HPDE6-E6E7 (cell line): ENCODE measurements around the gene ENTPD2.
"Not testable (repeated sequence)": the region's sequence is repeated elsewhere in the genome, so short reads cannot be mapped to it uniquely, and the experiment has no call there.

Experiments used
- DNase-seq: peaks from one replicate; pipeline ENCODE4 v3.0.0; 2011; ENCODE audit warnings: missing footprints; ENCODE audit errors: extremely low spot score

The ENTPD2 gene

DNA sequence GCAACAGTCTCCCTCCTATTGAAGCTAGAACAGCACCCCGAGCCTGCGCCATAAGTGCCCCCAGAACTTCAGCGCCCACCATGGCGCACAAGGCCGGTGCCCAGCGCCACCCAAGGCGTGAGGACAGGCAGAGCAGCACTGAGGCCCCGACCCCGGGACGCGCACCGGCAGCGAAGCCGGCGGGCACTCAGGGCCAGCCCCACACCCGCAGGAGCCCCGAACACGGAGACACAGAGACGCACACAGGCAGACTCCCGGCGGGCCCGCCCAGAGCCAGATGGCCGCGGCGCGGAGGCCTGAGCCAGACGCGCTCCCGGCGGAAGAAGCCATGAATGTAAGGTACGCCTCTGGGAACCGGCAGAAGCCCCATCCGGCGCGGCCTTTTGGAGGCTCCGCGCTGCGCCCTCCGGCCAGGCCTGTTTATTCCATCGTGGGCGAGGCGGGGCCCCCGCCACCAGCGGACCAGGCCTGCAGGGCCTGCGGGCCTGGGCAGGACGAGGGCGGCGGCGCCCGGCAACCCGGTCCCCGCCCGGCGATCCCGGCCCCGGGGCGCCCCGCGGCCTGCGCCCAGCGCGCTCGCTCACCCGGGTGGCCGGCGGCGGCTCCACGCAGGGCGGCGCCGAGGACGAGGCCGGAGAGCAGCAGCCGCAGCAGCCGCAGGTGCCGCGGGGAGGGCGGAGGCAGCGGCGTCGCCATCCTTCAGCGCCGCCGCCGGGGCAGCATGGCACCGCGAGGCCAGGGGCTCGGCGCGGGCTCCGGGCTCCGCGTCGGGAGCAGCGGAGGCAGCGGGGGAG is 8.4 kb downstream of the ENTPD2 start:
- DNase-seq = no peak

- no peak for DNase-seq
Measured at GRCh38 chr9:137044502-137045177, 9.2 kb downstream of the ENTPD2 start.

DNA sequence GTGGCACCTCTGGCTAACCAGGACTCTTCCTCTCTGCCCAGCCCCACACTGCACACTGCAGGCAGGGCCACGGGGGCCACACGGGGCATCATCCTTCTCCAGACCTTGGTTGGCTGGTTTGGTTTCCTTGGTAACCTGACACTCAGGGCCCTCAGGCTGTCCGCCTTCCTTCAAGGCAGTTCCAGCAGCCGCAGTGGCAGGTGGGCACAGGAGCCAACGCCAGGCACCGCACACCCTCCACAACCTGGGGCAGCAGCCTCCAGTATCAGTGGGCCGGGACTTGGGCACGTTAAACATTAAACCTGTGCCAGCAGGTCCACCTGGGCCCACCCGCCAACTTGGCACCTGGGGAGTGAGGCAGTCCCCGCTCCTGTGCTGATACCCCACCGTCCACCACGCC is 9.8 kb downstream of the ENTPD2 start:
- DNase-seq = no peak

DNA sequence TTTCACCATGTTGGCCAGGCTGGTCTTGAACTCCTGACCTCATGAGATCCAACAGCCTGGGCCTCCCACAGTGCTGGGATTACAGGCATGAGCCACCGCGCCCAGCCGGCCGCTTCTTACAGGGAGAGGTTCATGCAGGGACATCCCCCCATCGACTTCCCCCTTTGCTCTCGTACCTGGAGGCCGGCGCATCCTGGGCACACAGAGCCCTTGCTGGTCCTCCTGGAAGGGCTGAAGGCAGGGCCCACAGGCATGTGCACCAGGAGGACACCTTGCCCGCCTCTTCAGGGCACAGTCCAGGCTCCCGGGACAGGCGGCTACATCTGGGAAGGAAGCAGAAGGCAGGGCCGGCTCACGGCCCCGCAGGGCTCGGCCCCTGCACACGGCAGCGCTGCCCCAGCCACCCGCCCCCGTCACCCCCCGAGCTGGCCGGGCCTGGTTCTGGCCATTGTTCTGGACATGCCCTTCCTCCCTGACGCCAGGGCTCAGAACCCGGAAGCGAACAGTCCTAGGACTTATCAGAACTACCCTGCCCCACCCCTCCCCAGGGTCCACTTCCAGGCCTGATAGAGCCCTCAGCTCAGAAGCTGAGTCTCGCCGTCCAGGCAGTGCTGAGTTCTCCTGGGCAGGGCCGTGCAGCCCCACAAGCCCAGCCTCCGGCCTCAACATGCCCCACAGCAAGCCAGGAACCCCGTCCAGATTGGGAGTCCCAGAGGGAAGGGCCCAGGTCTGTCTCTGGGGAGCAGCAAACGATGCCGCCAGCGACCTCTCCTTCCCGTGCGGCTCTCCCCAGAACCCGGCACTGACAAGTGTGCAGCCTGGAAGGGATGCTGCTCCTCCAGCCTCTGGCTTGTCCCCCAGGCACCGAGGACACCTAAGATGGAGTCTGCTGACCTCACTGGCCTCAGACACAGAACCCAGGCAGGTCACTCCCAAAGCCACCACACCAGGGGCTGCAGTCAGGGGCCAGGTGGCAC is 10.8 kb downstream of the ENTPD2 start:
- no peak for DNase-seq

DNA sequence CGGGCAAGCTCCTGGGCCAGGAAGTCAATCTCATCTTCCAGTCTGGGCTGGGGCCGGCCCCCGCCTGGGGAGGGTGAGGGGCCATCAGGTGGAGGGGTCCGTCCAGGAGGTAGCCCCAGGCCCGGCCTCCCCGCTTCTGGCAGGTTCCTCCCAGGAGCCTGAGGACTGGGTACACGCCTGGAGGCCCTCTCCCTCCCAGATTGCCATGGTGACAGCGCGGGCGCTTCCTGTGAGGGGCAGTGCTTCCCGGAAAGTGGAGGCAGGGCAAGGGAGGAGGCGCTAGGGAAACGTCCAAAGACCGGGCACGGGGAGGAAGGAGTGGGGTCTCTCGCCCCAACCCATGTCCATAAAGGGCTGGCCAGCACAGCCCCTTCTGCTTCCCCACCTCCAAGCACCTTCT is 12.7 kb downstream of the ENTPD2 start:
- no peak for DNase-seq

DNA sequence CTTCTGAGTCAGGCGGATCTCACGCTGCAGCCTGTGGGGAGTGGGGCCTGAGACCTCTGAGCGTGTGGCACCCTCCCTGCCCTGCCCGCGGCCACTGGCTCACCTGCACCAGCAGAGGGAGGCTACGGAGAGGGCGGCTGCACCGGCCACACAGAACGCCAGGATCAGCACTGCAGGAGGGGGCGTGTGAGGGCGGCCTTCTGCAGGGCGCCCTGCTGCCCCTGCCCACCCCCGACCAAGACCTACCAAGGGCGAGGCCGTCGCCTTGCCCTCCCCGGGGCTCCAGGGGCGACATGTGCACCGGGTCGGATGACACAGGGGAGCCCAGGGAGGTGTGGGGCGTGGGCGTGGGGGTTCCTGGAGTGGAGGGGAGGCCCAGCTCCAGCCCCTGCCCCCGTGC is 13.3 kb downstream of the ENTPD2 start:
- no peak for DNase-seq

DNA sequence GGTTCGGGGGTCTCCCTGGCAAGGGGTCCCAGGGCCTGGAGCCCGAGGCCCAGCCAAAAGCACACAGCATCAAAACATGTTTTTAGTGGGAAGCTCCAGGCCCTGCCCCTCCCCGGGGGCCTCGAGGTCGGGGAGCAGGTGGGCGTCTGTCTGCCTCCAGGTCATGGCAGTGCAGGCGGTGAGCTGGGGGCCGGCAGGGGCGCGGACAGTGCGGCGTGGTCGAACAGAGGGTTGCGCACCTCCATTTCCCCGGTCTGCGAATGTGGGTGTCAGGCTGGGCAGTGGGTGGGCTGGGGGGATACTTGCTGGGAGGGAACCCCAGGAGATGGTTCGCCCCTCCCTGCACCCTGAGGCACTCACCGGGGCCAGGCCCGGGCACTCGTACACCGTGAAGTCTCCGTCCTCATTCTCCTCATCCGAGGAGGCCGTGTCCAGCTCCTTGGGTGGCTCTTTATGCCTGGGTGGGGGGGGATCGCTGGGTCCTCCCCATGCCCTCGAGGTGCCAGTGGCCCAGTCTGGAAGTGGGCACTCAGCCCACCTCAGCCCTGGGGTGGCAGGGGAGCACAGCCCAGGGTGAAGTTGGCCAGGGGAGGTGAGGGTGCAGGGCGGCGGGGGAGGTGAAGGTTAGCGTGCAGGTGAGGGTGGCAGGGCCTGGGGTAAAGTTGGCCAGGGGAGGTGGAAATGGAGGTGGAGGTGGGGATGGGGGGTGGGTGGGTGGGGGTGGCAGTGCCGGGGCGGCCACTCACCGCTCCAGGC is 14.1 kb downstream of the ENTPD2 start:
- no peak for DNase-seq

- no peak for DNase-seq
Measured at GRCh38 chr9:137038916-137039315, 14.9 kb downstream of the ENTPD2 start.

- no peak for DNase-seq
Measured at GRCh38 chr9:137037483-137037882, 16.4 kb downstream of the ENTPD2 start.

- no peak for DNase-seq
Measured at GRCh38 chr9:137037035-137037434, 16.8 kb downstream of the ENTPD2 start.

- DNase-seq = no peak
Measured at GRCh38 chr9:137035937-137036336, 17.9 kb downstream of the ENTPD2 start.

DNA sequence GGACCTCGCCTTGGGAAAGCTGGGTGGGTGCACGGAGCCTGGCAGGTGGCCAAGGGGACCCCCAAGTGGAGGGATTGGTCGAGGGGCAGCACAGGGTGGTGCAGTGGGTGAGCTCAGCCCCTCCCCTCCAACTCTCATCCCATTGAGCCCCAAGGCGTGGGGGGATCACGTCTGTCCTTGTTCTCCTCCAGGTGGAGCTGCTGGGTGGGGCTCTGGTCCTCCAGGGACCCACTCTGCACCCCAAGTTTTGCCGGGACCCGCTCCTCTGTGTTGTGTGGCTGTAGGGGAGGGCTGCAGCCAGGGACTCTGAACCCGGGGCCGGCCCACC is 18.4 kb downstream of the ENTPD2 start:
- DNase-seq = no peak

GRCh38 chr9:137034709-137035506 is 19.0 kb downstream of the ENTPD2 start:
- peak; percentile 89 for DNase-seq

DNA sequence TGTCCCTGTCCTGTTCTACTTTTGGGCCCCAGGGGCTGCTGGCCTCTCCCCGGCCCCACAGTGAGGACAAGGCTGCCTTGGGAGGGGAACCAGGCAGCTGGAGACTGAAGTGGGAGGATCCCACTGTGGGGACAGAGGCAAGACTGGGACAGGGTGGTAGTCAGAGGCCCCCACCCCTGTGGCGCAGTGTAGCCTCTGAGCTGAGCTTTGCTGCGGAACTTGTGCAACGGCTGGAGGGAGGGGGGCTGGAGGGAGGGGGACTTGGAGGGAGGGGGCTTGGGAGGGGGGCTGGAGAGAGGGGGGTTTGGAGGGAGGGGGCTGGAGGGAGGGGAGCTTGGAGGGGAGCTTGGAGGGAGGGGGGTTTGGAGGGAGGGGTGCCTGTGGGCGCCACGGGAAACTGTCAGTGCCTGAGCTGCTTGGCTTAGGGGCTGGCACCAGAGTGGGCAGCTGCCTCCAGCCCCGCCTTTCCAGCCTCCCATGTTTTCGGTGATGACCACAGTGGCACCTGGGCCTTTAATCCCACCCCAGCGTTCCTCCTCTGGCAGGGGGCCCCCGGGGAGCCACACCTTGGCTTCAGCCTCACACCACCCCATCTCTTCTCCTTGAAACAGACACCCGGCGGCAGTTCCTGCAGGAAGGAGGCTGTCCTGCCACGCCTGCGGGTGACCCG is 19.7 kb downstream of the ENTPD2 start:
- DNase-seq = no peak

DNA sequence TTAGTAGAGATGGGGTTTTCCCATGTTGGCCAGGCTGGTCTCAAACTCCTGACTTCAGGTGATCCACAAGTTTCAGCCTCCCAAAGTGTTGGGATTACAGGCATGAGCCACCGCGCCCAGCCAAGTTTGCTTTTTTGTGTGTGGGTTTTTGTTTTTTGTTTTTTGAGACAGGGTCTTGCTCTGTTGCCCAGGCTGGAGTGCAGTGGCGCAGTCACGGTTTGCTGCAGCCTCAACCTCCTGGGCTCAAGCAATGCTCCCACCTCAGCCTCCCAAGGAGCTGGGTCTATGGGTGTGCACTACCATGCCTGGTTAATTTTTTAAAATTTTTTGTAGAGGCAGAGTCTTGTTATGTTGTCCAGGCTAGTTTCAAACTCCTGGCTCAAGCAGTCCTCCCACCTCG is 20.4 kb downstream of the ENTPD2 start:
- DNase-seq = not testable (repeated sequence)

- DNase-seq = no peak
Measured at GRCh38 chr9:137032858-137033257, 21.0 kb downstream of the ENTPD2 start.

GRCh38 chr9:137031904-137032640 is 21.8 kb downstream of the ENTPD2 start, which contains the start of gene FUT7:
Gene FUT7, minus strand, starts transcription at chr9:137032088. Its CDS starts 97 bp downstream, at chr9:137031991.
- no peak for DNase-seq

DNA sequence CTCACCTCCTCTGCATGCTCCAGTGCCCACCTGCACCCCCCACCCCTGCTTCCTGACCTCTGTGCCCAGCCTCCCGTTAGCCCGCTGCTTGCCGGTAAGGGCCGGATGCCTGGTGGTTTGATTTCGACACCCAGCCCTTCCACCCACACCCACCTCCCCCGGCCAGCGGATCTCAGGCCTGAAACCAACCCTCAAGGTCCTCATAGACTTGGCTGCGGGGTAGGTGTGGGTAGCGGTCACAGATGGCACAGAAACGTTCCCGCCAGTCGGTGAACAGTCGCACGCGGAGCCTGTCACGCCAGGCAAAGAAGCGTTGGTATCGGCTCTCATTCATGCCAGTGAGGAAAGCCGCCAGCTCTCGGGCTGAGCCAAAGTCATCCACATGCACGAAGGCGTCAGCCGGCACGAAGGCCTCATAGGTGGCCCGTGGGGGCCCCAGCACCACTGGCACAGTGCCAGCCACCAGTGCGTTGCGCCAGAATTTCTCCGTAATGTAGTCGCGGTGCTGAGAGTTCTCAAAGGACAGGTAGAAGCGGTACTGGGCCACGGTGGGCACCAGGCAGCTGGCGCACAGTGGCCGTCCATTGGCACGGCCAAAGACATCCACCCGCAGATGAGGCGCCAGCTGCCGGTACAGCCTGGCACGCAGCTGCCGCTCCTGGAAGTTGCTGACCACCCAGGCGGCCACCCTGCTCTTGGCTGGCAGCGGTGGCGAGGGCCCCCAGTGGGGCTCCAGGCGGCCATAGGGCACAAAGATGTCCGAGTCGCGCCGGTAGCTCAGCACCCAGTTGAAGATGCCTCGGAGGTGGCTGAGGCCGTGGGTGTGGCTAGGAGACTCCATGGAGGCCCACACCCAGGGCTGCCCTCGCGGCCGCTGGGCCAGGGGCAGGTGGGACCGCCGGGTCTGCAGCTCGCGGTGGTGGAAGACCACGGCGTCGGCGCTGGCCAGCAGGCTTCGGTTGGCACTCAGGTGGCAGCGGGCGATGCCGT is 23.0 kb downstream of the ENTPD2 start:
- DNase-seq = no peak
